ENCODE results near the gene SLC37A3.

- TF ChIP-seq CTCF (IDR thresholded peaks at IDR 0.05; ENCODE audit: poor library complexity) (no peak), EZH2phosphoT487 (IDR thresholded peaks at IDR 0.05; ENCODE audit: low read depth, severe bottlenecking, unreplicated experiment) (no peak)
These were observed at the start of gene SLC37A3 for GRCh38 chr7:140397784-140398750.
